Loucy (cell line): ENCODE results near the gene GRID2.

Experiments used
- EZH2phosphoT487 ChIP-seq: fragments of 200-600 bp; IDR thresholded peaks from 2 replicates; pipeline ENCODE4 v1.6.1; 2018; ENCODE audit warnings: antibody characterized with exemption, mild to moderate bottlenecking, moderate library complexity, borderline replicate concordance
- TF ChIP-seq, protein P1 (sequence below): fragments of 200-600 bp; sonication (generic); conservative IDR thresholded peaks from 2 replicates; pipeline ENCODE4 v1.5.1; 2014; ENCODE audit warnings: mild to moderate bottlenecking, antibody characterized with exemption, low read length

DNA sequence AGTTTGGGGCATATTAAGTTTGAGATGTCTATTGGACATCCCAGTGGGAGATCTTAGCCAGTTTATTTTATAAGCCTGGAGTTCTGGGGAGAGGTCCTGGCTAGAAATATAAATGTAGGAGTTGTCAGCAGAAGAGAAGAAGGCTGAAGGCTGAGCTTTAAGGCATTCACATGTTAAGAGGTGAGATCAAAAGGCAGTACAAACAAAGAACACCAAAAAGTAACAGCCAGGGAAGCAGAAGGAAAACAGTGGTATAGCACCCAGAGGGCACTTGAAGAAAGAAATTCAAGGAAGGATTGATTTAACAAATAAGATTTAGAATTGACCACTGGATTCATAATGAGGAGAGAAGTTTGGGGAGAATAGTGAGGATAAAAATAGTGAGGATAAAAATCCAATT lies 1383.5 kb downstream of the GRID2 start:
- TF ChIP-seq, protein P1, sequence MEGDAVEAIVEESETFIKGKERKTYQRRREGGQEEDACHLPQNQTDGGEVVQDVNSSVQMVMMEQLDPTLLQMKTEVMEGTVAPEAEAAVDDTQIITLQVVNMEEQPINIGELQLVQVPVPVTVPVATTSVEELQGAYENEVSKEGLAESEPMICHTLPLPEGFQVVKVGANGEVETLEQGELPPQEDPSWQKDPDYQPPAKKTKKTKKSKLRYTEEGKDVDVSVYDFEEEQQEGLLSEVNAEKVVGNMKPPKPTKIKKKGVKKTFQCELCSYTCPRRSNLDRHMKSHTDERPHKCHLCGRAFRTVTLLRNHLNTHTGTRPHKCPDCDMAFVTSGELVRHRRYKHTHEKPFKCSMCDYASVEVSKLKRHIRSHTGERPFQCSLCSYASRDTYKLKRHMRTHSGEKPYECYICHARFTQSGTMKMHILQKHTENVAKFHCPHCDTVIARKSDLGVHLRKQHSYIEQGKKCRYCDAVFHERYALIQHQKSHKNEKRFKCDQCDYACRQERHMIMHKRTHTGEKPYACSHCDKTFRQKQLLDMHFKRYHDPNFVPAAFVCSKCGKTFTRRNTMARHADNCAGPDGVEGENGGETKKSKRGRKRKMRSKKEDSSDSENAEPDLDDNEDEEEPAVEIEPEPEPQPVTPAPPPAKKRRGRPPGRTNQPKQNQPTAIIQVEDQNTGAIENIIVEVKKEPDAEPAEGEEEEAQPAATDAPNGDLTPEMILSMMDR = no peak
- TF ChIP-seq EZH2phosphoT487 = no peak
